Thyroid gland (tissue), 4 donors: ENCODE measurements around the gene ARMC2.

Experiments
- POLR2A ChIP-seq, 2 donors: fragments of 450-650 bp; IDR thresholded peaks; one replicate each; pipeline ENCODE4 v1.6.1; 2017; ENCODE audit warnings: antibody characterized with exemption in 2 of 2, mild to moderate bottlenecking in 2 of 2, moderate library complexity in 1 of 2
- TF ChIP-seq, protein P1 (sequence below), 6 experiments: fragments of 200-600 bp in 3 of 6; fragments of 450-650 bp in 3 of 6; sonication (generic) in 3 of 6; IDR thresholded peaks; one replicate each; pipeline ENCODE4 v1.5.1; 2016 to 2019; ENCODE audit warnings: antibody characterized with exemption in 6 of 6, mild to moderate bottlenecking in 2 of 6, inconsistent platforms in 1 of 6, moderate library complexity in 1 of 6

GRCh38 chr6:108922499-108922898 is 74.3 kb downstream of the ARMC2 start:
- TF ChIP-seq, protein P1, sequence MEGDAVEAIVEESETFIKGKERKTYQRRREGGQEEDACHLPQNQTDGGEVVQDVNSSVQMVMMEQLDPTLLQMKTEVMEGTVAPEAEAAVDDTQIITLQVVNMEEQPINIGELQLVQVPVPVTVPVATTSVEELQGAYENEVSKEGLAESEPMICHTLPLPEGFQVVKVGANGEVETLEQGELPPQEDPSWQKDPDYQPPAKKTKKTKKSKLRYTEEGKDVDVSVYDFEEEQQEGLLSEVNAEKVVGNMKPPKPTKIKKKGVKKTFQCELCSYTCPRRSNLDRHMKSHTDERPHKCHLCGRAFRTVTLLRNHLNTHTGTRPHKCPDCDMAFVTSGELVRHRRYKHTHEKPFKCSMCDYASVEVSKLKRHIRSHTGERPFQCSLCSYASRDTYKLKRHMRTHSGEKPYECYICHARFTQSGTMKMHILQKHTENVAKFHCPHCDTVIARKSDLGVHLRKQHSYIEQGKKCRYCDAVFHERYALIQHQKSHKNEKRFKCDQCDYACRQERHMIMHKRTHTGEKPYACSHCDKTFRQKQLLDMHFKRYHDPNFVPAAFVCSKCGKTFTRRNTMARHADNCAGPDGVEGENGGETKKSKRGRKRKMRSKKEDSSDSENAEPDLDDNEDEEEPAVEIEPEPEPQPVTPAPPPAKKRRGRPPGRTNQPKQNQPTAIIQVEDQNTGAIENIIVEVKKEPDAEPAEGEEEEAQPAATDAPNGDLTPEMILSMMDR (IDR thresholded peaks at IDR 0.05): no peak
- TF ChIP-seq POLR2A (IDR thresholded peaks at IDR 0.05): no peak
